SK-N-MC (cell line): ENCODE measurements around the gene CYP2F1.

Source experiments
- DNase-seq: peaks from one replicate; pipeline ENCODE4 v3.0.0-alpha.2; 2011; ENCODE audit warnings: low read depth, low spot score
- H3K27ac ChIP-seq: fragments of 200-600 bp; sonication (generic); 2 replicates; pipeline ENCODE4 v1.5.1; 2016; ENCODE audit warnings: mixed run types
- H3K36me3 ChIP-seq: fragments of 200-600 bp; sonication (generic); 2 replicates; pipeline ENCODE4 v1.6.1; 2017; ENCODE audit warnings: antibody characterized with exemption, low read length, mixed read lengths; ENCODE audit not compliant: insufficient read depth
- H3K4me3 ChIP-seq: fragments of 200-600 bp; sonication (generic); 2 replicates; pipeline ENCODE4 v1.5.1; 2016
- H3K9ac ChIP-seq: fragments of 200-600 bp; sonication (generic); 2 replicates; pipeline ENCODE4 v1.8.0; 2017; ENCODE audit warnings: mixed run types, mixed read lengths; ENCODE audit not compliant: insufficient read length
- H3K9me3 ChIP-seq: fragments of 200-600 bp; sonication (generic); 2 replicates; pipeline ENCODE4 v1.6.1; 2017; ENCODE audit warnings: low read depth, mild to moderate bottlenecking, antibody characterized with exemption, low read length, moderate library complexity, mixed read lengths
- EZH2 ChIP-seq: fragments of 200-600 bp; sonication (generic); IDR thresholded peaks from one replicate; pipeline ENCODE4 v1.6.1; 2017; ENCODE audit warnings: antibody characterized with exemption
- FOXP2 ChIP-seq: optimal IDR thresholded peaks from 2 replicates; pipeline ENCODE3; 2011; ENCODE audit warnings: mild to moderate bottlenecking, moderate library complexity; ENCODE audit not compliant: insufficient read depth; ENCODE audit errors: extremely low read length, control extremely low read depth
- POLR2AphosphoS5 ChIP-seq: IDR thresholded peaks from 2 replicates; pipeline ENCODE4 v1.6.1; 2012; ENCODE audit warnings: mild to moderate bottlenecking, low read depth, low read length, borderline replicate concordance

The CYP2F1 gene

GRCh38 chr19:41114132-41114531 lies at the start of gene CYP2F1:
Gene CYP2F1, plus strand, starts transcription at chr19:41114432. Its CDS starts 1,757 bp downstream, at chr19:41116189.
- H3K9ac ChIP-seq = no peak within 1 kb of the TSS
- DNase-seq = no peak
- TF ChIP-seq FOXP2 = no peak

GRCh38 chr19:41064974-41065569 lies 49.2 kb upstream of the CYP2F1 start:
- no peaks in the 10 kb centered on the region for H3K36me3 ChIP-seq
- no peak overlapping the region for H3K4me3 ChIP-seq
- H3K9me3 ChIP-seq = no peaks in the 10 kb centered on the region
- DNase-seq = no peak
- H3K9ac ChIP-seq = no peak overlapping the region
- H3K27ac ChIP-seq = no peak overlapping the region
- TF ChIP-seq POLR2AphosphoS5 (no peak), EZH2 (no peak), FOXP2 (no peak)

More at GRCh38 chr19:41114132-41114531, at the start of gene CYP2F1:
- Histone ChIP-seq H3K27ac (no peak within 1 kb of the TSS), H3K9me3 (no peaks in the 10 kb centered on the region), H3K4me3 (no peak within 1 kb of the TSS), H3K36me3 (no peaks in the 10 kb centered on the region)

- Histone ChIP-seq H3K36me3 (no peaks in the 10 kb centered on the region), H3K9ac (no peak overlapping the region), H3K9me3 (no peaks in the 10 kb centered on the region), H3K27ac (no peak overlapping the region), H3K4me3 (no peak overlapping the region)
- DNase-seq = no peak
- TF ChIP-seq FOXP2 (no peak), POLR2AphosphoS5 (no peak), EZH2 (no peak)
These were observed 37.9 kb upstream of the CYP2F1 start for GRCh38 chr19:41076286-41076685.

GRCh38 chr19:41083516-41083915 lies 30.7 kb upstream of the CYP2F1 start:
- Histone ChIP-seq H3K9ac (no peak overlapping the region), H3K27ac (no peak overlapping the region), H3K9me3 (no peaks in the 10 kb centered on the region), H3K36me3 (no peaks in the 10 kb centered on the region), H3K4me3 (no peak overlapping the region)
- TF ChIP-seq POLR2AphosphoS5 = no peak
- TF ChIP-seq FOXP2 = no peak
- TF ChIP-seq EZH2 = no peak
- no peak for DNase-seq

GRCh38 chr19:41085748-41086415 lies 28.4 kb upstream of the CYP2F1 start:
- TF ChIP-seq POLR2AphosphoS5 (no peak), FOXP2 (no peak), EZH2 (no peak)
- Histone ChIP-seq H3K27ac (no peak overlapping the region), H3K36me3 (no peaks in the 10 kb centered on the region), H3K9me3 (no peaks in the 10 kb centered on the region), H3K9ac (no peak overlapping the region), H3K4me3 (no peak overlapping the region)
- DNase-seq = no peak

GRCh38 chr19:41088151-41088550 lies 26.1 kb upstream of the CYP2F1 start, which contains the start of gene CYP2A13:
Gene CYP2A13, plus strand, starts transcription at chr19:41088451. Its CDS starts 21 bp downstream, at chr19:41088472.
- no peak within 1 kb of the TSS for H3K27ac ChIP-seq
- DNase-seq = no peak
- H3K9me3 ChIP-seq = no peaks in the 10 kb centered on the region
- no peak within 1 kb of the TSS for H3K4me3 ChIP-seq
- H3K36me3 ChIP-seq = no peaks in the 10 kb centered on the region
- H3K9ac ChIP-seq = no peak within 1 kb of the TSS
- TF ChIP-seq FOXP2 (no peak), EZH2 (no peak), POLR2AphosphoS5 (no peak)

- H3K9ac ChIP-seq = no peak overlapping the region
- TF ChIP-seq POLR2AphosphoS5 (no peak), EZH2 (no peak), FOXP2 (no peak)
- no peaks in the 10 kb centered on the region for H3K36me3 ChIP-seq
- DNase-seq = no peak
- H3K27ac ChIP-seq = no peak overlapping the region
- no peak overlapping the region for H3K4me3 ChIP-seq
- no peaks in the 10 kb centered on the region for H3K9me3 ChIP-seq
These were observed 24.3 kb upstream of the CYP2F1 start for GRCh38 chr19:41089959-41090358.

- Histone ChIP-seq H3K9ac (no peak overlapping the region), H3K27ac (no peak overlapping the region), H3K4me3 (no peak overlapping the region), H3K9me3 (no peaks in the 10 kb centered on the region), H3K36me3 (no peaks in the 10 kb centered on the region)
- TF ChIP-seq POLR2AphosphoS5 (no peak), FOXP2 (no peak), EZH2 (no peak)
- DNase-seq = no peak
These were observed 18.5 kb upstream of the CYP2F1 start for GRCh38 chr19:41095703-41096102.
